Mucosa of descending colon (tissue), 3 donors: ENCODE measurements around the gene STAMBP. TPM values are rescaled to one million over a fixed set of nuclear protein-coding genes. Genes with fewer than 3 reads are reported as not detected.

Experiments used
- ATAC-seq: fragments of 200-7000 bp; cut with Tn5 transposase; one replicate; pipeline ENCODE4 v1.9.1; 2020; ENCODE audit warnings: mild to moderate bottlenecking, moderate library complexity
- DNase-seq, 3 donors: peaks; one replicate each; pipeline ENCODE4 v3.0.0-alpha.2; 2020
- H3K36me3 ChIP-seq: fragments of 200-600 bp; one replicate; pipeline ENCODE4 v1.8.0; 2021; ENCODE audit warnings: low read depth, mild to moderate bottlenecking
- H3K4me1 ChIP-seq: fragments of 200-600 bp; one replicate; pipeline ENCODE4 v1.8.0; 2021; ENCODE audit warnings: low read depth, mild to moderate bottlenecking
- H3K4me3 ChIP-seq: fragments of 200-600 bp; one replicate; pipeline ENCODE4 v1.8.0; 2021; ENCODE audit warnings: mild to moderate bottlenecking
- H3K9me3 ChIP-seq: fragments of 200-600 bp; one replicate; pipeline ENCODE4 v1.8.0; 2021; ENCODE audit warnings: mild to moderate bottlenecking
- CTCF ChIP-seq: fragments of 200-600 bp; IDR thresholded peaks from one replicate; pipeline ENCODE4 v1.8.0; 2022; ENCODE audit warnings: antibody characterized with exemption, mild to moderate bottlenecking
- intact Hi-C, 2 donors: fragments of 100-400 bp; cut with DNase I in 1 of 2; cut with micrococcal nuclease in 1 of 2; formaldehyde crosslinking; loops; one replicate each; pipeline versions ENCODE4 v1.11.0 to v1.11.1; 2022; cut with DNase I, micrococcal nuclease
- total RNA-seq, 3 donors: library from RNA; stranded (reverse); fragmentation: NEBNext Ultra II Directional in 2 of 3; extraction: Animal tissue kit (Norgen Biotek cat#: 25700) in 2 of 3; gene quantifications; one replicate each; pipeline versions ENCODE4 v1.2.1 to v1.2.4, GENCODE V29; 2021 to 2023
- donor health status: DM: no; HTN: no; CAD: no; lungs with moderate emphysema.
- donor health status: DM: no; HTN: no; CAD: no.
- donor health status: DM: no; HTN: yes; CAD: no.

The STAMBP gene
- total RNA-seq, 3 donors from 2014 or later, result 38.9 to 47.0 (median 42.5) TPM

GRCh38 chr2:73850009-73850408, 21.2 kb downstream of the STAMBP start:
- no peaks in the 10 kb centered on the region for H3K9me3 ChIP-seq
- intact Hi-C loops, result no loop called here
- H3K36me3 ChIP-seq, result no peaks in the 10 kb centered on the region
- no peak overlapping the region for H3K4me3 ChIP-seq
- H3K4me1 ChIP-seq, result peaks cover 4% of the 10 kb centered on the region
- DNase-seq, result no peak
- ATAC-seq, result no peak
- no peak for TF ChIP-seq CTCF

GRCh38 chr2:73851274-73851673, 22.5 kb downstream of the STAMBP start:
- peak; percentile 77 for ATAC-seq

GRCh38 chr2:73852020-73852419, 23.3 kb downstream of the STAMBP start:
- intact Hi-C loops, result no loop called here
- no peak for ATAC-seq

More at GRCh38 chr2:73851274-73851673, 22.5 kb downstream of the STAMBP start:
- intact Hi-C loops, result no loop called here
- TF ChIP-seq CTCF, result peak; percentile 6
- Histone ChIP-seq H3K36me3 (no peaks in the 10 kb centered on the region), H3K4me1 (peaks cover 4% of the 10 kb centered on the region), H3K4me3 (no peak overlapping the region), H3K9me3 (no peaks in the 10 kb centered on the region)
- peak in 2 of 3 donors; percentile 37 to 43 for DNase-seq

GRCh38 chr2:73855526-73855925, 26.8 kb downstream of the STAMBP start:
- TF ChIP-seq CTCF, result no peak
- Histone ChIP-seq H3K36me3 (peaks cover 4% of the 10 kb centered on the region), H3K4me1 (peaks cover 4% of the 10 kb centered on the region), H3K9me3 (no peaks in the 10 kb centered on the region), H3K4me3 (no peak overlapping the region)
- ATAC-seq (no peak), DNase-seq (no peak)
- intact Hi-C loops, result no loop called here

More at GRCh38 chr2:73852020-73852419, 23.3 kb downstream of the STAMBP start:
- TF ChIP-seq CTCF, result no peak
- Histone ChIP-seq H3K36me3 (no peaks in the 10 kb centered on the region), H3K9me3 (no peaks in the 10 kb centered on the region), H3K4me1 (peaks cover 4% of the 10 kb centered on the region), H3K4me3 (no peak overlapping the region)
- no peak for DNase-seq

- Histone ChIP-seq H3K36me3 (peaks cover 4% of the 10 kb centered on the region), H3K4me1 (no peaks in the 10 kb centered on the region), H3K9me3 (no peaks in the 10 kb centered on the region), H3K4me3 (no peak overlapping the region)
- ATAC-seq (no peak), DNase-seq (no peak)
- intact Hi-C loops, result no loop called here
- TF ChIP-seq CTCF, result no peak
These were observed 27.5 kb downstream of the STAMBP start for GRCh38 chr2:73856214-73856613.
